ENCODE results near the gene PTPRE. TPM values are rescaled to one million over a fixed set of nuclear protein-coding genes. Genes with fewer than 3 reads are reported as not detected.

The PTPRE gene
- total RNA-seq, 1 donor from 2014 or later: 0.21 TPM

DNA sequence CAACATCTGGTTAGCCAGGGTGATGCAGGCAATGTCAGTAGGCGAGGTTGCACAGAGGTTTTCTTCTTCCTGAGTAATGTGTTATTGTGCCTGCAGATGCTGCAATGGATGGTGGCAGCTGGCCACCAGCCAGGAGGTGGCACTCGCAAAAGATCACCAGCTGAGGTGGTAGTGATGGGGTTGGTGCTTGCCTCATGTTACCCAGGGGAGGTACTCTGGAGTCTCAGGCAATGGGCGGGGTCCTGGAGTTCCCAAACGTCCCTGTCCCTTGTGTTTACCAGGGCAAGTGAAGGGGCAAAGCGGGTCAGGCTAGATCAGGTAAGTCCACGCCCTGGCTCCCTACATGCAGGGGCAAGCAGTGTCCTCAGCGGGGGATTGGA, 35.3 kb upstream of the PTPRE start:
- no peaks in the 10 kb centered on the region for H3K36me3 Mint-ChIP-seq
- no peak overlapping the region for H3K27ac Mint-ChIP-seq

GRCh38 chr10:127872011-127872761, 34.7 kb upstream of the PTPRE start:
- H3K9me3 ChIP-seq (ENCODE audit: low read depth): no peaks in the 10 kb centered on the region
- no peak overlapping the region for H3K9ac ChIP-seq
- DNase-seq (ENCODE audit: low spot score): no peak
- H3K79me2 ChIP-seq (ENCODE audit: low read depth): no peaks in the 10 kb centered on the region
- H3K36me3 ChIP-seq: no peaks in the 10 kb centered on the region
- Mint-ChIP-seq H3K4me3 (no peak overlapping the region), H3K27ac (no peak overlapping the region), H3K4me1 (peaks cover 13% of the 10 kb centered on the region), H3K9me3 (peaks cover 15% of the 10 kb centered on the region), H3K36me3 (no peaks in the 10 kb centered on the region), H3K27me3 (ENCODE audit: insufficient read depth, low read depth) (peaks cover 7% of the 10 kb centered on the region)
- H3K4me1 ChIP-seq: no peaks in the 10 kb centered on the region
- H2AFZ ChIP-seq (replicated peaks): no peak overlapping the region
- no peaks in the 10 kb centered on the region for H4K20me1 ChIP-seq (ENCODE audit: low read depth)
- H3F3A ChIP-seq (ENCODE audit: low read depth): no peaks in the 10 kb centered on the region
- TF ChIP-seq EZH2phosphoT487 (IDR thresholded peaks at IDR 0.05) (no peak), EZH2 (IDR thresholded peaks at IDR 0.05) (no peak)
- TF ChIP-seq, protein P1, sequence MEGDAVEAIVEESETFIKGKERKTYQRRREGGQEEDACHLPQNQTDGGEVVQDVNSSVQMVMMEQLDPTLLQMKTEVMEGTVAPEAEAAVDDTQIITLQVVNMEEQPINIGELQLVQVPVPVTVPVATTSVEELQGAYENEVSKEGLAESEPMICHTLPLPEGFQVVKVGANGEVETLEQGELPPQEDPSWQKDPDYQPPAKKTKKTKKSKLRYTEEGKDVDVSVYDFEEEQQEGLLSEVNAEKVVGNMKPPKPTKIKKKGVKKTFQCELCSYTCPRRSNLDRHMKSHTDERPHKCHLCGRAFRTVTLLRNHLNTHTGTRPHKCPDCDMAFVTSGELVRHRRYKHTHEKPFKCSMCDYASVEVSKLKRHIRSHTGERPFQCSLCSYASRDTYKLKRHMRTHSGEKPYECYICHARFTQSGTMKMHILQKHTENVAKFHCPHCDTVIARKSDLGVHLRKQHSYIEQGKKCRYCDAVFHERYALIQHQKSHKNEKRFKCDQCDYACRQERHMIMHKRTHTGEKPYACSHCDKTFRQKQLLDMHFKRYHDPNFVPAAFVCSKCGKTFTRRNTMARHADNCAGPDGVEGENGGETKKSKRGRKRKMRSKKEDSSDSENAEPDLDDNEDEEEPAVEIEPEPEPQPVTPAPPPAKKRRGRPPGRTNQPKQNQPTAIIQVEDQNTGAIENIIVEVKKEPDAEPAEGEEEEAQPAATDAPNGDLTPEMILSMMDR (IDR thresholded peaks at IDR 0.05): no peak
- no peak overlapping the region for H3K4me2 ChIP-seq
- H3K4me3 ChIP-seq: no peak overlapping the region
- H3K27ac ChIP-seq: no peak overlapping the region
- H3K27me3 ChIP-seq: no peaks in the 10 kb centered on the region

More for the DNA sequence above, 35.3 kb upstream of the PTPRE start:
- Histone ChIP-seq H3K9ac (no peak overlapping the region), H3K9me3 (ENCODE audit: low read depth) (no peaks in the 10 kb centered on the region), H3F3A (ENCODE audit: low read depth) (no peaks in the 10 kb centered on the region), H4K20me1 (ENCODE audit: low read depth) (no peaks in the 10 kb centered on the region), H3K27ac (no peak overlapping the region), H3K27me3 (no peaks in the 10 kb centered on the region), H3K4me1 (no peaks in the 10 kb centered on the region), H2AFZ (replicated peaks) (no peak overlapping the region), H3K79me2 (ENCODE audit: low read depth) (no peaks in the 10 kb centered on the region), H3K4me2 (no peak overlapping the region), H3K36me3 (no peaks in the 10 kb centered on the region), H3K4me3 (no peak overlapping the region)
- no peak overlapping the region for H3K4me3 Mint-ChIP-seq
- H3K9me3 Mint-ChIP-seq: peaks cover 15% of the 10 kb centered on the region
- peaks cover 7% of the 10 kb centered on the region for H3K27me3 Mint-ChIP-seq (ENCODE audit: insufficient read depth, low read depth)
- no peak for DNase-seq (ENCODE audit: low spot score)
- peaks cover 11% of the 10 kb centered on the region for H3K4me1 Mint-ChIP-seq
- no peak for TF ChIP-seq EZH2phosphoT487 (IDR thresholded peaks at IDR 0.05)
- TF ChIP-seq EZH2 (IDR thresholded peaks at IDR 0.05): no peak
- TF ChIP-seq, protein P1 (IDR thresholded peaks at IDR 0.05): no peak

- Mint-ChIP-seq H3K36me3 (no peaks in the 10 kb centered on the region), H3K27me3 (ENCODE audit: insufficient read depth, low read depth) (peaks cover 5% of the 10 kb centered on the region), H3K9me3 (peaks cover 15% of the 10 kb centered on the region), H3K27ac (no peak overlapping the region), H3K4me3 (no peak overlapping the region), H3K4me1 (peaks cover 19% of the 10 kb centered on the region)
- Histone ChIP-seq H3K4me1 (no peaks in the 10 kb centered on the region), H3K79me2 (ENCODE audit: low read depth) (no peaks in the 10 kb centered on the region), H3K9ac (no peak overlapping the region), H3K27ac (no peak overlapping the region), H3K27me3 (no peaks in the 10 kb centered on the region), H3K4me3 (no peak overlapping the region), H3K9me3 (ENCODE audit: low read depth) (no peaks in the 10 kb centered on the region), H3K4me2 (no peak overlapping the region), H4K20me1 (ENCODE audit: low read depth) (no peaks in the 10 kb centered on the region), H2AFZ (replicated peaks) (no peak overlapping the region), H3K36me3 (no peaks in the 10 kb centered on the region), H3F3A (ENCODE audit: low read depth) (no peaks in the 10 kb centered on the region)
- no peak for DNase-seq (ENCODE audit: low spot score)
- TF ChIP-seq, protein P1 (IDR thresholded peaks at IDR 0.05): no peak
- no peak for TF ChIP-seq EZH2 (IDR thresholded peaks at IDR 0.05)
- no peak for TF ChIP-seq EZH2phosphoT487 (IDR thresholded peaks at IDR 0.05)
Observed at GRCh38 chr10:127872871-127873600, 33.9 kb upstream of the PTPRE start.

All from neural progenitor cell (in vitro differentiated cells).